Measurements from ENCODE around the gene IL36G. TPM values are rescaled to one million over a fixed set of nuclear protein-coding genes. Genes with fewer than 3 reads are reported as not detected.

Gene IL36G
- total and polyA plus RNA-seq, 2 experiments from 2014 or later, result not detected

DNA sequence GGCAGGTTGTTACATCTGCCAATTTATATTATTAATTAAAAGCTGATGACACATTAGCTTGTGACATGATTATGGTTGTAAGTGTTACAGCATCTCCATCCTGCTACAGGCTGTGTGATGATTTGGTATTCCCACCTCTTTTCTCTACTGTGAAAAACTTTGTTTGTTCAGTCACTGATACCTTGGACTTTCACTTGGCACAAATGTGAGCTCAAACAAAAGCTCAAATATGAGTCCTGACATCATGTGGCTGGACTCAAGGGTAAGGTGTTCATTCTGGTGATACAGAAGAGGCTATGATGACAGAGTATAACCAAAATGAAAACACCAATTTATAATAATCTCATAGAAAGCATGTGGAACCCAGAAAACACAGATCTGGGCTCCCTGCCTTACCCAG lies 16.0 kb downstream of the IL36G start (continued):
- TF ChIP-seq, protein P1, sequence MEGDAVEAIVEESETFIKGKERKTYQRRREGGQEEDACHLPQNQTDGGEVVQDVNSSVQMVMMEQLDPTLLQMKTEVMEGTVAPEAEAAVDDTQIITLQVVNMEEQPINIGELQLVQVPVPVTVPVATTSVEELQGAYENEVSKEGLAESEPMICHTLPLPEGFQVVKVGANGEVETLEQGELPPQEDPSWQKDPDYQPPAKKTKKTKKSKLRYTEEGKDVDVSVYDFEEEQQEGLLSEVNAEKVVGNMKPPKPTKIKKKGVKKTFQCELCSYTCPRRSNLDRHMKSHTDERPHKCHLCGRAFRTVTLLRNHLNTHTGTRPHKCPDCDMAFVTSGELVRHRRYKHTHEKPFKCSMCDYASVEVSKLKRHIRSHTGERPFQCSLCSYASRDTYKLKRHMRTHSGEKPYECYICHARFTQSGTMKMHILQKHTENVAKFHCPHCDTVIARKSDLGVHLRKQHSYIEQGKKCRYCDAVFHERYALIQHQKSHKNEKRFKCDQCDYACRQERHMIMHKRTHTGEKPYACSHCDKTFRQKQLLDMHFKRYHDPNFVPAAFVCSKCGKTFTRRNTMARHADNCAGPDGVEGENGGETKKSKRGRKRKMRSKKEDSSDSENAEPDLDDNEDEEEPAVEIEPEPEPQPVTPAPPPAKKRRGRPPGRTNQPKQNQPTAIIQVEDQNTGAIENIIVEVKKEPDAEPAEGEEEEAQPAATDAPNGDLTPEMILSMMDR (conservative IDR thresholded peaks at IDR 0.05; ENCODE audit: low read depth in 2 of 2), result no peak
- TF ChIP-seq EZH2 (IDR thresholded peaks at IDR 0.05; ENCODE audit: low read depth, unreplicated experiment) (no peak), CREB1 (CRISPR knock-in tag; IDR thresholded peaks at IDR 0.05; ENCODE audit: low read depth) (no peak)

GRCh38 chr2:112994648-112995047 lies 16.8 kb downstream of the IL36G start:
- Histone ChIP-seq H3K36me3 (ENCODE audit: insufficient read depth) (no peaks in the 10 kb centered on the region), H3K27ac (ENCODE audit: low read depth) (no peak overlapping the region), H3K79me2 (replicated peaks; ENCODE audit: insufficient read depth) (no peaks in the 10 kb centered on the region), H3K27me3 (ENCODE audit: insufficient read depth) (no peaks in the 10 kb centered on the region), H3K4me3 (no peak overlapping the region), H3K4me2 (no peak overlapping the region), H4K20me1 (replicated peaks; ENCODE audit: insufficient read depth) (no peaks in the 10 kb centered on the region), H3F3A (replicated peaks; ENCODE audit: low read depth) (no peaks in the 10 kb centered on the region), H3K4me1 (ENCODE audit: insufficient read depth) (no peaks in the 10 kb centered on the region), H3K9me2 (ENCODE audit: insufficient read depth) (peaks cover 5% of the 10 kb centered on the region; the same call in 1 of the 2 replicates), H2AFZ (no peak overlapping the region)
- DNase-seq (ENCODE audit: low spot score), result no peak
- Mint-ChIP-seq H3K27ac (no peak overlapping the region), H3K4me1 (no peaks in the 10 kb centered on the region), H3K4me3 (no peak overlapping the region), H3K27me3 (ENCODE audit: insufficient read depth, low read depth, poor library complexity) (peaks cover 2% of the 10 kb centered on the region), H3K36me3 (ENCODE audit: low read depth) (no peaks in the 10 kb centered on the region; the same call in 2 of the 3 replicates), H3K9me3 (peaks cover 23% of the 10 kb centered on the region)
- ATAC-seq, result no peak
- TF ChIP-seq ZNF462 (CRISPR knock-in tag; IDR thresholded peaks at IDR 0.05) (no peak), CREB1 (CRISPR knock-in tag; IDR thresholded peaks at IDR 0.05; ENCODE audit: low read depth) (no peak), NANOG (IDR thresholded peaks at IDR 0.05; ENCODE audit: borderline replicate concordance) (no peak), EZH2phosphoT487 (IDR thresholded peaks at IDR 0.05; ENCODE audit: unreplicated experiment) (no peak), STAT1 (IDR thresholded peaks at IDR 0.05; ENCODE audit: unreplicated experiment) (no peak), ZNF331 (CRISPR knock-in tag; IDR thresholded peaks at IDR 0.05; ENCODE audit: low read depth) (no peak), POLR2AphosphoS5 (IDR thresholded peaks at IDR 0.05; ENCODE audit: low read depth) (no peak), ZNF114 (CRISPR knock-in tag; IDR thresholded peaks at IDR 0.05) (no peak), EZH2 (IDR thresholded peaks at IDR 0.05; ENCODE audit: low read depth, unreplicated experiment) (no peak), JUNB (IDR thresholded peaks at IDR 0.05; ENCODE audit: unreplicated experiment) (no peak)
- TF ChIP-seq, protein P2, sequence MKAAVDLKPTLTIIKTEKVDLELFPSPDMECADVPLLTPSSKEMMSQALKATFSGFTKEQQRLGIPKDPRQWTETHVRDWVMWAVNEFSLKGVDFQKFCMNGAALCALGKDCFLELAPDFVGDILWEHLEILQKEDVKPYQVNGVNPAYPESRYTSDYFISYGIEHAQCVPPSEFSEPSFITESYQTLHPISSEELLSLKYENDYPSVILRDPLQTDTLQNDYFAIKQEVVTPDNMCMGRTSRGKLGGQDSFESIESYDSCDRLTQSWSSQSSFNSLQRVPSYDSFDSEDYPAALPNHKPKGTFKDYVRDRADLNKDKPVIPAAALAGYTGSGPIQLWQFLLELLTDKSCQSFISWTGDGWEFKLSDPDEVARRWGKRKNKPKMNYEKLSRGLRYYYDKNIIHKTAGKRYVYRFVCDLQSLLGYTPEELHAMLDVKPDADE (IDR thresholded peaks at IDR 0.05), result no peak
- TF ChIP-seq, protein P1 (conservative IDR thresholded peaks at IDR 0.05; ENCODE audit: low read depth in 2 of 2), result no peak

All from GM23338 (cell line).